ENCODE measurements around the gene CYB5A.

CYB5A gene

GRCh38 chr18:74243127-74243526 lies 48.6 kb downstream of the CYB5A start:
- no peak for DNase-seq (ENCODE audit: low spot score)

- no peak for DNase-seq (ENCODE audit: low spot score)
These were observed 49.2 kb downstream of the CYB5A start for GRCh38 chr18:74242438-74243096.

- DNase-seq (ENCODE audit: low spot score) = no peak
These were observed 49.8 kb downstream of the CYB5A start for GRCh38 chr18:74241970-74242369.

- DNase-seq (ENCODE audit: low spot score) = no peak
These were observed 50.3 kb downstream of the CYB5A start for GRCh38 chr18:74241426-74241825.

- DNase-seq (ENCODE audit: low spot score) = no peak
These were observed 52.2 kb downstream of the CYB5A start for GRCh38 chr18:74239567-74239966.

- no peak for DNase-seq (ENCODE audit: low spot score)
These were observed 57.2 kb downstream of the CYB5A start for GRCh38 chr18:74234326-74235171.

GRCh38 chr18:74233933-74234325 lies 57.8 kb downstream of the CYB5A start:
- DNase-seq (ENCODE audit: low spot score) = no peak

GRCh38 chr18:74230922-74231714 lies 60.6 kb downstream of the CYB5A start:
- DNase-seq (ENCODE audit: low spot score) = no peak

- no peak for DNase-seq (ENCODE audit: low spot score)
These were observed 61.9 kb downstream of the CYB5A start for GRCh38 chr18:74229891-74230290.

GRCh38 chr18:74229005-74229404 lies 62.8 kb downstream of the CYB5A start:
- no peak for DNase-seq (ENCODE audit: low spot score)

- no peak for DNase-seq (ENCODE audit: low spot score)
These were observed 63.5 kb downstream of the CYB5A start for GRCh38 chr18:74228312-74228711.

- no peak for DNase-seq (ENCODE audit: low spot score)
These were observed 65.1 kb downstream of the CYB5A start for GRCh38 chr18:74226666-74227065.

- DNase-seq (ENCODE audit: low spot score) = no peak
These were observed 65.6 kb downstream of the CYB5A start for GRCh38 chr18:74226156-74226555.

GRCh38 chr18:74225193-74225840 lies 66.4 kb downstream of the CYB5A start:
- no peak for DNase-seq (ENCODE audit: low spot score)

GRCh38 chr18:74222710-74223494 lies 68.9 kb downstream of the CYB5A start:
- no peak for DNase-seq (ENCODE audit: low spot score)

- no peak for DNase-seq (ENCODE audit: low spot score)
These were observed 70.7 kb downstream of the CYB5A start for GRCh38 chr18:74221081-74221480.

GRCh38 chr18:74219056-74219455 lies 72.7 kb downstream of the CYB5A start:
- no peak for DNase-seq (ENCODE audit: low spot score)

- DNase-seq (ENCODE audit: low spot score) = no peak
These were observed 74.2 kb downstream of the CYB5A start for GRCh38 chr18:74217476-74218143.

- no peak for DNase-seq (ENCODE audit: low spot score)
These were observed 75.1 kb downstream of the CYB5A start for GRCh38 chr18:74216661-74217110.

GRCh38 chr18:74215863-74216262 lies 75.9 kb downstream of the CYB5A start:
- no peak for DNase-seq (ENCODE audit: low spot score)

- no peak for DNase-seq (ENCODE audit: low spot score)
These were observed 78.3 kb downstream of the CYB5A start for GRCh38 chr18:74213429-74213828.
